GM18909 (cell line): ENCODE data around the gene NUP93.

Experiments
- ATAC-seq: cut with Tn5 transposase; IDR thresholded peaks from one replicate; pipeline ENCODE4 v1.9.1; 2021; ENCODE audit warnings: mild to moderate bottlenecking; ENCODE audit not compliant: unreplicated experiment, poor library complexity

NUP93 gene

GRCh38 chr16:56838622-56839337, 108.9 kb downstream of the NUP93 start:
- ATAC-seq = no peak

GRCh38 chr16:56841233-56841632, 111.3 kb downstream of the NUP93 start:
- no peak for ATAC-seq

DNA sequence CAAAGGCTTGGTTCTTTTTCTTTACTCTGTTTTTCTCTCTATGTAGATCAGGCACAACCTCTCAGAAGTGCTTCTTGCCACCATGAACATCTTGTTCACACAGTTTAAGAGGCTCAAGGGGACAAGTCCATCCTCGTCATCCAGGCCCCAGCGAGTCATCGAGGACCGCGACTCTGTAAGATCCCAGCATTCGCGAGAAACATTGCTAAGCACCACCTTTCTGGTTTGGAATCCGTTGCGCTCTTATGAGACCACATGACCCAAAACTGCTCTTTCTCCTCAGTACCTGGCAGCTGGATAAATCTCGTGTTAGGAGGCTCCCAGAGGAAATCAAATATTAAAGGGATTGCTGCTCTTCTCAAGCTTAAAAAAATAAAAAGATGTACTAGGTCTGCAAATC, 111.7 kb downstream of the NUP93 start:
- ATAC-seq = no peak

DNA sequence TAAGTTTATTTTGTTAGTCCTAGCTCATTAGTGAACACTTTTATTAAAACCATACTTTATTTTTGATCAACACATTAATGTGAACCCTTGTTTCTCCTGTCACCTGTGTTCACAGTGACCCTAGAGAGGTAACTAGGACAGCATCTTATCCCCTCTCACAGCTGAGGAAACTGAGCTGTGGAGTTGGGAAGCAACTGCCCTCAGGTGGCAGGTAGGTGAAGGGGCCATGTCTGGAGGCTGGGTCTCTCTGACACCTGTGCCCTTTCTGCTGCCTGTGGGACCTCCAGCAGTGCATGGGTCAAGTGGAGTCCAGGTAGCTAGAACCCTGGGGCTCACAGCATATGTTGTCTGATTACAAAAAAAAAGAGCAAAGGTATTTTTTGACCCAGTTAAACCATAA, 112.2 kb downstream of the NUP93 start:
- ATAC-seq = no peak

- ATAC-seq = no peak
These were observed 114.1 kb downstream of the NUP93 start for GRCh38 chr16:56844056-56844455.

DNA sequence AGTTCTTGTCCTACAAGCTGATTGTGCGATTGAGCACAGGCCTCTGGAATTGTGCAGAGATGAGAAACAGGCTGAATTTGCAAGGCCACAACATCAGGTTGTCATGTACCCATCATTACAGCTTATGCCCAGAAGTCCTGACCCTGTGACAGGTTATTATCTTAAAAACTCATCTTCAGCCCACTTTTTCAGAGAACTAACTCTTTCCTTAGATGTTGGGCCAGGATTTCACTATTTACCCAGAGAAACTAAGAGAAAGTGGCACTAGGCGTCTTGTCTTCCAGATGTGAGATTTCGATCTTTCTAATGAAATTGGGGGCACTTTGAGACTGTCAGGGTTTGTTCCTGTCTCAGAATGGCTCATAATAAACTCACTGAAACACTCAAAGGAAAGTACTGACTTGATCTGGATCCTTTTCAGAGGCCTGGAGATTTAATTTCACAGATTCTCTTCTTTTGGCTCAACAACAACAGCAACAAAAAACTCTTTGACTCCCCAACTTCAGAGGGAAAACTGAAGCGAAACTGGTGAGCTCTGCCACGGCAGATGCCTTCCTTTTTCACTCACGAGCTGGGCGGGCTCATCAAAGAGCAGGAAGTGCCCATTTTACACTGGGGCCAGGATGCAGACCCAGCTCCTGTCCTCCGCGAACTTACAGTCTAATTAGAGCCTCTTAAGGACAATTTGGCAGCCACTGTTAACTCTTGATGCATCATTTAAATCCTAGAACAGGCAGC, 117.4 kb downstream of the NUP93 start:
- ATAC-seq = no peak

DNA sequence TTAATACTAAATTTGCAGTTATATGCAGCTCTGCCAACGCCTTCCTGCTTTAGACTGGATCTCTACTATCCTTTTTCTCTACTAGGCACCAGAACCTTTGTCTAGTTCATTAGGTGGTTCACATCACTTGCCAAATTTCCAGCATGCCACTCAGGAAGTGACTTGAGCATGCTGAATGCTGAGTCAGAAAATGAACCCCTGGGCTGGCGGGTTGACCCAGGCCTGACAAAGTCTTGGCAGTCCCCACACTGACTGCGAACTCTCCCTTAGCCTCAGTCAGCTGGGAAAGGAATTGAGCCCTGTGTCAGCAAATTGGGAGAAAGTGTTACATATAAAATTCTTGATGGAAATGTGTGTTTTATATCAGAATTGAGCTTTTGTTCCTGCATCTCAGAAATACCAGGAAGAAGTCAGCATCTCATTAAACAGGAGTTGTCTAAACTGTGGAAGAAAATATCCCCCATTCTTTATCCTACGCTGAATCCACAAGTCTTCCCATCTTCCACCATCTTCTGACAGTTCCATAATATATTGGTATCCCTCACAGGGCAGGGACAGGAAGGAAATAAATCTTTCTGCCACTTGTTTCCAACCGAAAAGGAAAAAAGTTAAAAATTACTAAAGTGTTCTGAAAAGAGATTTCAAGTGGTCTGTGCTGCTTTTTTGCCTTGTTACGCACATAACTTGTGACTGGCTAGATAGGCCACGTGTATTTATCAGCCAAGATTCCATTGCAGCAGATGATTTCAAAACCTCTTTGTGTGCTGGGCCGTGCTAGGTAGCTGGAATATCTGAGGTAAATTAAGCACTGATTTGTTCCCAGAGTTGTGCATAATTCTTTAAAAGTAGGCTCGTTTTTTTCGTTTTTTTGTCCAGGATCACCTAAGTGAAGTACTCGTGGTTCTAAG, 118.4 kb downstream of the NUP93 start:
- ATAC-seq = no peak

- ATAC-seq = no peak
These were observed 119.2 kb downstream of the NUP93 start for GRCh38 chr16:56848955-56849689.

DNA sequence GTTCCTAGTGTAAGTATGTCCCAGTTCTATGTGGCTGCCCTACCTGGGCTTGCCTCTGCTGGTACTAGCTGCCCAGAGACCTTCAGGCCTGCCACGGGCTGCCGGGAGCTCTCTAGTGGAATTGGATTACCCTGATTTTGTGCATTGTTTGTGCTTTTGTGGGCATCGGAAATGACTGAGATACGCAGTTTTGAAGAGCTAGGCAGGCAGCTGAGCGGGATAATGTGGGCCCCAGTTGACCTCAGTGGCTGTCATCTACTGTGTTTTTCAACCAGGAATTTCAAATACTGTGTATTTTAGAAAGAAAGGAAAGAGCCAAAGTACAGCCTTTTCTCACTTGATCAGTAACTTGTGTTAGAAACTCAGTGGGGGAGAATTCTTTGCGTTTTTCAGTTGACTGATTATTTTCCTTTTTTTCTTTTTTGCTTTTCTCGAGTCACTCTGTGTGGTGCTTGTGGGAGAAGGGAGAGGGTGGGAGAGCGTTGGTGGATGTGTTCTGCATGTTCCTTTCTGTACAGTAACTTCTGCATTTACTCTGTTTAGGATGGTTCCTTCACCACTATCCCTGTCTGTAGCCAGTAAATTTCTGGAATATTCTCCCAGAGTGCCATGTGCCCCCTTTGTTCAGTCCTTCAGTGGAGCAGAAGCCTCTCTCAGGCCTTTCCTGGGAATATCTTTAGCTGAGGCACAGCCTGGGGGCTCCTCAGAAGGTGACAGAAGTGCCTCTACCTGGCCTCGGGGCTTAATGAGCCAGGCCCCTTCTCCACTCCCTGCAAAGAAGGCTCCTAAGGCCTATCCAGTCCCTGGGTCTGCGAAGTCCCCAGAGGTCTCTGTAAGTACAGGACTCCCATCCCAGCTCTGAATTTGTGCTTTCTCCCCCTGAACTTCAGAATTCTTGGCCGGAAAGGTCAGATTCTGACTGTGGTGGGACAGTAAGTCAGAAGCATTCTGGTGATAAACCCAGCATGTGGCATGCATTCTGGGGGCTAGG, 120.1 kb downstream of the NUP93 start:
- ATAC-seq = no peak

GRCh38 chr16:56851671-56852400, 121.9 kb downstream of the NUP93 start:
- ATAC-seq = no peak

GRCh38 chr16:56852401-56852730, 122.4 kb downstream of the NUP93 start:
- ATAC-seq = no peak

- ATAC-seq = no peak
These were observed 123.0 kb downstream of the NUP93 start for GRCh38 chr16:56852968-56853367.

DNA sequence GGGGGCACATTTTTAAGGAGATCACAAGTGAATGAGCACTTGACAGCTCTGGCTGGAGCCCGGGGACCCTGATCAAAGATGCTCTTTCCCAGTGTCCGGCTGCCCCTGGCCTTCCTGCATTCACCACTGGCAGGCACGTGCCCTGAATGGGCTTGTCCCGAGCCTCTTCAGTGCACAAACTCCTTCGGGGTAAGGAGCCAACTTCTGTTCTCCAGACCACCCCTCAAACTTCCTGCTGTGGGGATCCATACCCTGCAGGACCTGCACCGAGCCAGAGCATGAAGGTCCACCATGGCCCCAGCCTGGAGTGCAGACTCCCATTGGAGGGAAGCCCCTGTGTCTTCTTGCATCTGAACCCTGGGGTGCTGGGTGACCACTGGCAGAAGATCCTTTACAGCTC, 125.3 kb downstream of the NUP93 start:
- no peak for ATAC-seq

DNA sequence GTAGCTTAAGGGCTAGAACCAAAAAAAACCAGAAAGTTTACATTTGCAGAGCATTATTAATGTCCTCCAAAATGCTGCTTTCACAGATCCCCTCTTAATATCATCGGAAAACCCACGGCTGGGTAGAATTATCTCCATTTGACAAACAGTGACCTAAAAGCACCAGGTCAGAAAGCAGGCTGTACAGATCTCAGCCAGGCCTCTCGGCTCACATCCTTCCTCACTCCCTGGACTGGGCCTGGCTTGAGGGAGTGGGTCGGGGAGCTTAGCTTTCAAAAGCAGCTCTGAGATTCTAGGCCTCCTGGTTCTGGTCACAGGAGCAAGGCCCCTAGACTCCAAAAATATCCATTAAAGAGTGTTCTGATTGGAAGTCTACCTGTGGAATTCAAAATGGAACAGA, 126.0 kb downstream of the NUP93 start:
- ATAC-seq = no peak

DNA sequence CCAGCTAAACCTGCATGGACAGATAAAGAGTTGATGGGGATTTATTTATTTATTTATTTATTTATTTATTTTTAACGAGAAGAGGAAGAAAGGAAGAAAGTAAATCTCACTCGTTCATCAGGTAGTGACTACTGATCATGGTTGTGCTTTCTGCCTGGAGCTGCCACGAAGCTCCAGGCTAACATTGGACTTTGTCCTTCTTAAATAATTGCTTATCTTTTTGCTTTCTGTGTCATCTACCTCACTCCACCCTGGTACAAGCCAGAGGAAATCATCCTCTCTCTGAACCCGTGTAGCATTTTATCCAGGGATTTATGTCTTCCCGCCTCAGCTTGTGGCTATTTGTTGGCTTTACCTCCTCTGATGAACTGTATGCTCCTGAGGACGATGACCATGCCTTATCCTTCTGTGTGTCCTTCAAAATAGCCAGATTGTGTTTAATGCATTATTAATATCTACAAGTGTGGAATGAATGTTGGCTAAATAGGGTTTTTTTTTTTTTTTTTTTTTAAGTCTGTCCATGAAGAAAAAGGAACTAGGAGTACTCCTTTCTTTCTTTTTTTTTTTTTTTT, 127.0 kb downstream of the NUP93 start:
- no peak for ATAC-seq

DNA sequence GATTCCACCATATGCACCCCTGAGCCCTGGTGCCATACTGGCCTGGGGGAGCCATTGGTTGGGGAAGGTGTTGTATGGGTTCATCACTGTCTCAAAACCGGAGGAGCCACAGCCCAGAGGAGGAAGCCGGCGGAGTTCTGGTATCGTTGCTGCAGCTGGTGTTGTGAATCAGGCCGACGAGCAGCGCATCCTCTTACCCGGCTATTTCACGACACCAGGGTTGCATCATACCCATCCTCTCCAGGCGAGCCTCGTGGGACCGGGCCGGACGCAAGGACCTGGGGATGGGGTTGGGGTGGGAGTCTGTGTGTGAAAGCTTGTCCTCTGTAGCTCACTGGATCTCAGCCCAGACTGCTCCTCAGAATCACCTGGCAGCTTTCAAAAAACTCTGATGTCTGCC, 128.4 kb downstream of the NUP93 start:
- ATAC-seq = no peak

GRCh38 chr16:56859636-56860035, 129.7 kb downstream of the NUP93 start:
- ATAC-seq = no peak
